PC-9 (cell line): ENCODE data around the gene ATP1A1. TPM values are rescaled to one million over a fixed set of nuclear protein-coding genes. Genes with fewer than 3 reads are reported as not detected.

Experiments used
- BruUV-seq: library from RNA; stranded (reverse); fragments of 400-500 nt; replicated peaks from 2 replicates; lab custom pipeline; 2021; lab: Mats Ljungman, UMichigan
- CTCF ChIA-PET: fragments of 300-600 bp; sonication (Branson Sonifier 250); formaldehyde crosslinking; loops from one replicate; lab custom pipeline; 2022; ENCODE audit warnings: antibody characterized with exemption; lab: Charles Lee
- POLR2A ChIA-PET: fragments of 300-600 bp; sonication (Branson Sonifier 250); formaldehyde crosslinking; loops from one replicate; lab custom pipeline; 2022; ENCODE audit warnings: antibody characterized with exemption; ENCODE audit not compliant: unreplicated experiment; lab: Charles Lee
- DNase-seq, 2 experiments: peaks; one replicate each; pipeline versions ENCODE4 v3.0.0 to v3.0.0-alpha.2; 2015 to 2022; ENCODE audit warnings: mixed read lengths in 1 of 2
- H2AFZ ChIP-seq: fragments of 200-600 bp; sonication (generic); 2 replicates; pipeline ENCODE4 v1.8.1; 2017; ENCODE audit warnings: antibody characterized with exemption
- H3F3A ChIP-seq: fragments of 200-600 bp; sonication (generic); 2 replicates; pipeline ENCODE4 v1.8.1; 2017; ENCODE audit warnings: antibody characterized with exemption, mild to moderate bottlenecking, low read depth; ENCODE audit not compliant: insufficient read depth
- H3K27ac ChIP-seq: fragments of 200-600 bp; sonication (generic); 2 replicates; pipeline ENCODE4 v1.6.1; 2016; ENCODE audit warnings: mixed run types
- H3K27me3 ChIP-seq: fragments of 200-600 bp; sonication (generic); 2 replicates; pipeline ENCODE4 v1.6.1; 2016; ENCODE audit warnings: low read depth, mixed run types; ENCODE audit not compliant: insufficient read depth
- H3K36me3 ChIP-seq: fragments of 200-600 bp; sonication (generic); 2 replicates; pipeline ENCODE4 v1.6.1; 2016; ENCODE audit warnings: low read depth, mixed run types
- H3K4me1 ChIP-seq: fragments of 200-600 bp; sonication (generic); replicated peaks from 2 replicates; pipeline ENCODE4 v1.6.1; 2016; ENCODE audit warnings: mixed run types; ENCODE audit not compliant: insufficient read depth
- H3K4me2 ChIP-seq: fragments of 200-600 bp; sonication (generic); 2 replicates; pipeline ENCODE4 v1.6.1; 2017; ENCODE audit warnings: mixed run types
- H3K4me3 ChIP-seq: fragments of 200-600 bp; sonication (generic); 2 replicates; pipeline ENCODE4 v1.6.1; 2016; ENCODE audit warnings: mixed run types
- H3K79me2 ChIP-seq: fragments of 200-600 bp; sonication (generic); 2 replicates; pipeline ENCODE4 v1.6.1; 2017; ENCODE audit warnings: low read depth, mixed run types
- H3K9me2 ChIP-seq: fragments of 200-600 bp; sonication (generic); 2 replicates; pipeline ENCODE4 v1.8.1; 2017; ENCODE audit warnings: mild to moderate bottlenecking; ENCODE audit not compliant: insufficient read depth
- H3K9me3 ChIP-seq: fragments of 200-600 bp; sonication (generic); 2 replicates; pipeline ENCODE4 v1.8.1; 2016; ENCODE audit warnings: low read depth; ENCODE audit not compliant: insufficient read depth
- H4K20me1 ChIP-seq: fragments of 200-600 bp; sonication (generic); 2 replicates; pipeline ENCODE4 v1.8.1; 2017; ENCODE audit not compliant: insufficient read depth
- EZH2 ChIP-seq: fragments of 200-600 bp; sonication (generic); IDR thresholded peaks from 2 replicates; pipeline ENCODE4 v1.8.0; 2017; ENCODE audit warnings: antibody characterized with exemption, low read depth
- intact Hi-C: fragments of 100-400 bp; cut with micrococcal nuclease; formaldehyde crosslinking; loops from one replicate; pipeline ENCODE4 v1.10.0; 2022; ENCODE audit not compliant: unreplicated experiment
- total RNA-seq: library from RNA; stranded (reverse); gene quantifications from 2 replicates; pipeline ENCODE4 v1.2.3, GENCODE V29; 2021
- TF ChIP-seq, protein P1 (sequence below): fragments of 200-600 bp; sonication (generic); conservative IDR thresholded peaks from 2 replicates; pipeline ENCODE4 v1.6.1; 2017; ENCODE audit warnings: mixed run types, antibody characterized with exemption, mild to moderate bottlenecking, moderate library complexity

ATP1A1 gene
- total RNA-seq, 1 experiment from 2014 or later = 399 TPM

DNA sequence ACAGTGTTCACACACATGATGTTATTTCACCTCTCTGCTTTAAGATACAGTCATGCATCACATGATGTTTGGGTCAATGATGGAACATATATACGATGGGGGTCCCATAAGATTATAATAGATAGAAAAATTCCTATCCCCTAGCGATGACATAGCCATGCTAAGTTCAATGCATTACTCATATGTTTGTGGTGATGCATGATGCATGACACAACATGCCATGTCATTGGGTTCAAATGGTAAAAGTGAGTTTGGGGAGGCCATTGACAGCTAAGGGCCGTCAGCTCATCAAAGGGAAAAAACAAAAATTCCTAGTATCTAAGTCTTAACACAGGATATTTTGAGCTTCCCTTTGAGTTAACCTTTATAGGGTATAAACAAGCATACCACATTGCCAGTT is 73.6 kb downstream of the ATP1A1 start:
- ChIA-PET CTCF (no interaction called here), POLR2A (no interaction called here)
- TF ChIP-seq, protein P1, sequence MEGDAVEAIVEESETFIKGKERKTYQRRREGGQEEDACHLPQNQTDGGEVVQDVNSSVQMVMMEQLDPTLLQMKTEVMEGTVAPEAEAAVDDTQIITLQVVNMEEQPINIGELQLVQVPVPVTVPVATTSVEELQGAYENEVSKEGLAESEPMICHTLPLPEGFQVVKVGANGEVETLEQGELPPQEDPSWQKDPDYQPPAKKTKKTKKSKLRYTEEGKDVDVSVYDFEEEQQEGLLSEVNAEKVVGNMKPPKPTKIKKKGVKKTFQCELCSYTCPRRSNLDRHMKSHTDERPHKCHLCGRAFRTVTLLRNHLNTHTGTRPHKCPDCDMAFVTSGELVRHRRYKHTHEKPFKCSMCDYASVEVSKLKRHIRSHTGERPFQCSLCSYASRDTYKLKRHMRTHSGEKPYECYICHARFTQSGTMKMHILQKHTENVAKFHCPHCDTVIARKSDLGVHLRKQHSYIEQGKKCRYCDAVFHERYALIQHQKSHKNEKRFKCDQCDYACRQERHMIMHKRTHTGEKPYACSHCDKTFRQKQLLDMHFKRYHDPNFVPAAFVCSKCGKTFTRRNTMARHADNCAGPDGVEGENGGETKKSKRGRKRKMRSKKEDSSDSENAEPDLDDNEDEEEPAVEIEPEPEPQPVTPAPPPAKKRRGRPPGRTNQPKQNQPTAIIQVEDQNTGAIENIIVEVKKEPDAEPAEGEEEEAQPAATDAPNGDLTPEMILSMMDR = no peak
- no peak for TF ChIP-seq EZH2
- H3K4me1 ChIP-seq = peaks cover 42% of the 10 kb centered on the region
- BruUV-seq = no TSS peak
- H3K36me3 ChIP-seq = no peaks in the 10 kb centered on the region
- H3F3A ChIP-seq = peaks cover 11% of the 10 kb centered on the region
- H3K4me3 ChIP-seq = no peak overlapping the region
- intact Hi-C loops = no loop called here
- H3K9me3 ChIP-seq = no peaks in the 10 kb centered on the region
- DNase-seq = no peak
- H3K27ac ChIP-seq = no peak overlapping the region
- H3K27me3 ChIP-seq = no peaks in the 10 kb centered on the region
- no peaks in the 10 kb centered on the region for H3K79me2 ChIP-seq
- H4K20me1 ChIP-seq = no peaks in the 10 kb centered on the region
- H3K9me2 ChIP-seq = no peaks in the 10 kb centered on the region
- no peak overlapping the region for H2AFZ ChIP-seq
- no peak overlapping the region for H3K4me2 ChIP-seq

DNA sequence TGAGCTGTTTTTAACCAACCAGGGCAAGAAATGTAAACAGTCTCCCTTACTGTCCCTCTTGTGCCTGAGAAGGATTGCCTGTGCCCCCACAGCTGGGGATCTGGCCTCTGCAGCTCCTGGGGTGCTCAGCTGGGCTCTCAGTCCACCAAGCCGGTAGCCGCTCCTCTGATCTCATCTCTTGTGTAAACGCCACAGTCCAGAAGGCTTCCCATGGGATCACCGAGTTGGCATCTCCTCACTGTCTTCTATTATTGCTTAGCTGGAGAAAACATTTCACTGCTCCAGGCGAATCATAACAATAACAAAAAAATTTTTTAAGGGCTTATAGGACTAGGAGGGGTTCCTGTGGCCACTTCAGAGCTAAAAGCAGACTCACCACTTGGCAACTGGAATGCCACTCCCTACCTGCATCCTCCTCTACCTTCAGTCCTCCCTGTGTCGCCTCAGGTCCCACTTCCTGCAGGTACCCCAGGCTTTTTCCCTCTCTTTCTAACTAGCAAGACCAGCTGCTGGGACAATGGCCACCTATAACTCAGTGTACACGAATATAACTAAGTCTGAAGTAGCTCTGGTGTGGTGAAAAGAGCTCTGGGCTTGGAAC is 75.8 kb downstream of the ATP1A1 start:
- H3K4me2 ChIP-seq = peak overlapping the region; percentile 47
- no peaks in the 10 kb centered on the region for H3K27me3 ChIP-seq
- DNase-seq = peak; percentile 28 to 79
- peaks cover 24% of the 10 kb centered on the region for H3F3A ChIP-seq
- ChIA-PET CTCF (interaction anchor here (0.5 to 0.8 kb wide), 2 partner anchors 56 to 742 kb away, joined by 3 read pairs; no protein-coding TSS in a partner anchor), POLR2A (interaction anchor here (0.6 to 0.7 kb wide), 2 partner anchors 31 to 734 kb away, joined by 3 to 7 read pairs; no protein-coding TSS in a partner anchor)
- intact Hi-C loops = no loop called here
- no peaks in the 10 kb centered on the region for H4K20me1 ChIP-seq
- no TSS peak for BruUV-seq
- H3K4me3 ChIP-seq = no peak overlapping the region
- H3K9me3 ChIP-seq = no peaks in the 10 kb centered on the region
- H3K27ac ChIP-seq = peak overlapping the region; percentile 48
- H3K79me2 ChIP-seq = no peaks in the 10 kb centered on the region
- H3K4me1 ChIP-seq = peaks cover 64% of the 10 kb centered on the region
- no peaks in the 10 kb centered on the region for H3K36me3 ChIP-seq
- no peaks in the 10 kb centered on the region for H3K9me2 ChIP-seq
- 0 out of 2 replicates have a peak overlapping the region, but pooled peaks have one; percentile 4 for H2AFZ ChIP-seq
- TF ChIP-seq, protein P1 = no peak
- no peak for TF ChIP-seq EZH2

DNA sequence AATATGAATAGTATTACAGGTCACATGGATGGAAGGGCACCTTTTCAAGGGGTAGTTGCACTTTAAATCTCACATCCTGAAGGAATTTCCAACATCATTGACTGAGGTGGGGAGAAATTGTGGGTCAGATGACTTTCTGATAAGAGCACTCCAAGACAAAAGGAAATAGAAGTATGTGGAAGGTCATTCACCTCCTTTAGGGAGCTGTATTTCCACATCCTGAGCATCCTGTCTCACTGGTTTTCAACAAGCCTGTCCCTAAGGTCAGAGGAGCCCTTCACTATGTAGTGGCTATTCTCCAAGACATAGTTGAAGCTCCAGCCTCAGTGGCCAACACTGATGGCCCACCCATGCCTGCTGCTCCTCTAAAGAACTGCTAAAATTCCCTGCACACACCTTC is 76.5 kb downstream of the ATP1A1 start:
- Histone ChIP-seq H3K4me2 (peak overlapping the region; percentile 47), H2AFZ (0 out of 2 replicates have a peak overlapping the region, but pooled peaks have one; percentile 4), H3K9me3 (no peaks in the 10 kb centered on the region), H3K27ac (peak overlapping the region; percentile 48), H3F3A (peaks cover 30% of the 10 kb centered on the region), H3K27me3 (no peaks in the 10 kb centered on the region), H3K4me1 (peaks cover 71% of the 10 kb centered on the region), H3K79me2 (no peaks in the 10 kb centered on the region), H3K36me3 (no peaks in the 10 kb centered on the region), H4K20me1 (no peaks in the 10 kb centered on the region), H3K9me2 (no peaks in the 10 kb centered on the region), H3K4me3 (no peak overlapping the region)
- POLR2A ChIA-PET = interaction anchor here (0.5 kb wide), 1 partner anchor 195 kb away, joined by 4 read pairs; no protein-coding TSS in a partner anchor
- CTCF ChIA-PET = interaction anchor here (0.5 to 0.6 kb wide), 2 partner anchors 602 to 742 kb away, joined by 3 to 4 read pairs; no protein-coding TSS in a partner anchor
- TF ChIP-seq, protein P1 = no peak
- TF ChIP-seq EZH2 = no peak
- peak; percentile 23 to 87 for DNase-seq
- BruUV-seq = no TSS peak
- intact Hi-C loops = no loop called here
